Gastroesophageal sphincter (tissue), 3 donors: ENCODE data around the gene UBE4B.

Experiments used
- EP300 ChIP-seq: sonication (generic); formaldehyde crosslinking; IDR thresholded peaks from one replicate; pipeline ENCODE4 v1.6.1; 2017; ENCODE audit warnings: antibody characterized with exemption, mild to moderate bottlenecking
- POLR2A ChIP-seq, 2 donors: fragments of 450-650 bp; IDR thresholded peaks; one replicate each; pipeline ENCODE4 v1.6.1; 2017; ENCODE audit warnings: antibody characterized with exemption in 2 of 2, mild to moderate bottlenecking in 2 of 2, moderate library complexity in 1 of 2
- TF ChIP-seq, protein P1 (sequence below), 4 experiments: fragments of 200-600 bp in 2 of 4; fragments of 450-650 bp in 2 of 4; sonication (generic) in 1 of 4; IDR thresholded peaks; one replicate each; pipeline ENCODE4 v1.5.1; 2017 to 2019; ENCODE audit warnings: antibody characterized with exemption in 4 of 4, mild to moderate bottlenecking in 2 of 4, moderate library complexity in 2 of 4

DNA sequence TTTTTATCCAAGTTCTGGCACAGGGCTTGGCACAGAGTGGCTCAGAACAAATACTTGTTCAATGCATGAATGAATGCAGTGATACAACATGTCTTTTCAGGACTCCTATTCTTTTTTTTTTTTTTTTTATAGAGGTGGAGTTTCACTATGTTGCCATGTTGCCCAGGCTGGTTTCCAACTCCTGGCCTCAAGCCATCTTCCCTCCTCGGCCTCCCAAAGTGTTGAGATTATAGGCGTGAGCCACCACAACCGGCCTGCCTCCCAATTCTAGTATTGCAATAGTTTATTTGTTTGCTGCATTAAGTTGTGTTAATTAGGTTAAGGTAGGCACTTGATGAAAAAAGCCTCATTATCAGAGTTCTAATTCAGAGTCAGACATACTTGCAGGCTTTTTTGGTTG, 17.9 kb downstream of the UBE4B start:
- TF ChIP-seq, protein P1, sequence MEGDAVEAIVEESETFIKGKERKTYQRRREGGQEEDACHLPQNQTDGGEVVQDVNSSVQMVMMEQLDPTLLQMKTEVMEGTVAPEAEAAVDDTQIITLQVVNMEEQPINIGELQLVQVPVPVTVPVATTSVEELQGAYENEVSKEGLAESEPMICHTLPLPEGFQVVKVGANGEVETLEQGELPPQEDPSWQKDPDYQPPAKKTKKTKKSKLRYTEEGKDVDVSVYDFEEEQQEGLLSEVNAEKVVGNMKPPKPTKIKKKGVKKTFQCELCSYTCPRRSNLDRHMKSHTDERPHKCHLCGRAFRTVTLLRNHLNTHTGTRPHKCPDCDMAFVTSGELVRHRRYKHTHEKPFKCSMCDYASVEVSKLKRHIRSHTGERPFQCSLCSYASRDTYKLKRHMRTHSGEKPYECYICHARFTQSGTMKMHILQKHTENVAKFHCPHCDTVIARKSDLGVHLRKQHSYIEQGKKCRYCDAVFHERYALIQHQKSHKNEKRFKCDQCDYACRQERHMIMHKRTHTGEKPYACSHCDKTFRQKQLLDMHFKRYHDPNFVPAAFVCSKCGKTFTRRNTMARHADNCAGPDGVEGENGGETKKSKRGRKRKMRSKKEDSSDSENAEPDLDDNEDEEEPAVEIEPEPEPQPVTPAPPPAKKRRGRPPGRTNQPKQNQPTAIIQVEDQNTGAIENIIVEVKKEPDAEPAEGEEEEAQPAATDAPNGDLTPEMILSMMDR (IDR thresholded peaks at IDR 0.05): no peak
- TF ChIP-seq POLR2A (IDR thresholded peaks at IDR 0.05) (no peak), EP300 (no peak)
